ENCODE data around the gene PSTPIP1. TPM values are rescaled to one million over a fixed set of nuclear protein-coding genes. Genes with fewer than 3 reads are reported as not detected.

Gene PSTPIP1
- total and polyA plus RNA-seq, 2 of the 8 experiments (the other 6 are each of a cell fraction or from before 2014, with no cell fraction given) = 1.6 to 1.8 TPM

- no peak overlapping the region for H3K56ac ChIP-seq (replicated peaks; ENCODE audit: insufficient read length, low read depth, low read length)
- H3K14ac ChIP-seq (ENCODE audit: insufficient read length) = no peak overlapping the region
- H4K20me1 ChIP-seq (replicated peaks in 1 of 2; ENCODE audit: control insufficient read depth in 1 of 2, insufficient read depth in 2 of 2, low read length in 2 of 2) = no peaks in the 10 kb centered on the region
- WGBS, 2 experiments (ENCODE audit: extremely low coverage in 1 of 2, insufficient coverage in 1 of 2, insufficient read length in 1 of 2, insufficient replicate concordance in 2 of 2, low coverage in 1 of 2, low lambda C conversion rate in 2 of 2, missing lambda C conversion rate in 1 of 2) = 87% methylated on average over 5 of the region's 5 CpGs; no CpG with 5 or more reads in 1 of the 2 experiments
- no peaks in the 10 kb centered on the region for H3K79me1 ChIP-seq (ENCODE audit: low read depth, low read length)
- no peak overlapping the region for H3K9ac ChIP-seq (replicated peaks in 1 of 4; ENCODE audit: extremely low read depth in 1 of 4, low read depth in 3 of 4, low read length in 3 of 4)
- H3K27ac ChIP-seq (ENCODE audit: low read depth, low read length) = no peak overlapping the region
- no peak overlapping the region for H2BK20ac ChIP-seq (ENCODE audit: low read length)
- H2BK12ac ChIP-seq (ENCODE audit: low read depth, low read length) = no peak overlapping the region
- no peaks in the 10 kb centered on the region for H3K23me2 ChIP-seq (ENCODE audit: low read depth, low read length)
- FAIRE-seq (no peak), DNase-seq (ENCODE audit: low read depth in 1 of 2, low spot score in 2 of 2) (no peak)
- no peaks in the 10 kb centered on the region for H3K9me3 ChIP-seq (ENCODE audit: insufficient read depth in 2 of 2, low read depth in 1 of 2, low read length in 1 of 2)
- no peak overlapping the region for H3K18ac ChIP-seq (ENCODE audit: extremely low read depth, low read length)
- H2BK5ac ChIP-seq (ENCODE audit: low read depth, low read length) = no peak overlapping the region
- no peaks in the 10 kb centered on the region for H3K79me2 ChIP-seq (ENCODE audit: control insufficient read depth in 1 of 2, insufficient read depth in 2 of 2, low read length in 2 of 2)
- no peak overlapping the region for H3K23ac ChIP-seq (ENCODE audit: insufficient read length)
- H2BK120ac ChIP-seq (replicated peaks; ENCODE audit: low read depth, low read length) = no peak overlapping the region
- peaks cover 0 to 1% (median 0%) of the 10 kb centered on the region in 4 experiments; a peak in 1 of 7 replicates for H3K27me3 ChIP-seq (replicated peaks in 1 of 4; ENCODE audit: control insufficient read depth in 3 of 4, extremely low read depth in 1 of 4, insufficient read depth in 3 of 4, low read length in 3 of 4)
- H3K36me3 ChIP-seq (ENCODE audit: control insufficient read depth in 2 of 4, insufficient read depth in 4 of 4, low read length in 3 of 4) = no peaks in the 10 kb centered on the region
- H2AFZ ChIP-seq (ENCODE audit: low read length) = no peak overlapping the region
- H3K4ac ChIP-seq (replicated peaks; ENCODE audit: insufficient read length, low read depth, low read length) = no peak overlapping the region
- H4K91ac ChIP-seq (replicated peaks; ENCODE audit: insufficient read length, low read length) = no peak overlapping the region
- CTCF ChIA-PET (ENCODE audit: partially characterized antibody) = interaction anchor here (0.7 to 4.7 kb wide), 5 partner anchors 9 to 143 kb away, joined by 3 to 35 read pairs (median 4); no protein-coding TSS in a partner anchor
- 0 out of 7 replicates have a peak, but pooled peaks cover 0 to 2% (median 0%) of the 10 kb centered on the region in 4 experiments for H3K4me1 ChIP-seq (replicated peaks in 1 of 4; ENCODE audit: control insufficient read depth in 3 of 4, insufficient read depth in 4 of 4, low read length in 3 of 4)
- no peak overlapping the region for H3K4me3 ChIP-seq (ENCODE audit: extremely low read depth in 1 of 4, insufficient read depth in 2 of 4, low read depth in 3 of 4, low read length in 4 of 4)
- H2AK5ac ChIP-seq (ENCODE audit: low read depth, low read length) = no peak overlapping the region
- no peak overlapping the region for H3K4me2 ChIP-seq (ENCODE audit: insufficient read depth in 1 of 2, low read depth in 2 of 2, low read length in 2 of 2)
- no peak overlapping the region for H4K5ac ChIP-seq (ENCODE audit: insufficient read length, low read depth, low read length)
- POLR2A ChIA-PET (ENCODE audit: partially characterized antibody) = interaction anchor here (0.8 to 1.2 kb wide), 3 partner anchors 9 to 21 kb away, joined by 3 to 4 read pairs (median 3); no protein-coding TSS in a partner anchor
- no peak overlapping the region for H2BK15ac ChIP-seq (ENCODE audit: low read length)
- no peak overlapping the region for H4K8ac ChIP-seq (ENCODE audit: extremely low read depth, insufficient read depth, low read length)
- TF ChIP-seq ZNF274 (IDR thresholded peaks at IDR 0.05; ENCODE audit: borderline replicate concordance, extremely low read depth, low read length) (no peak), SIN3A (conservative IDR thresholded peaks at IDR 0.05 in 1 of 2, IDR thresholded peaks at IDR 0.05 in 1 of 2; ENCODE audit: low read depth in 1 of 2, low read length in 2 of 2) (no peak), POLR2AphosphoS5 (IDR thresholded peaks at IDR 0.05; ENCODE audit: low read depth, low read length) (no peak), SAP30 (IDR thresholded peaks at IDR 0.05; ENCODE audit: insufficient read depth, insufficient replicate concordance, low read length) (no peak), HDAC2 (IDR thresholded peaks at IDR 0.05; ENCODE audit: borderline replicate concordance in 1 of 2, low read depth in 2 of 2, low read length in 2 of 2) (no peak), ATF3 (IDR thresholded peaks at IDR 0.05; ENCODE audit: insufficient read depth, low read depth, low read length) (no peak), EGR1 (IDR thresholded peaks at IDR 0.05; ENCODE audit: borderline replicate concordance, low read depth, low read length) (no peak), EP300 (IDR thresholded peaks at IDR 0.05; ENCODE audit: borderline replicate concordance in 1 of 2, low read depth in 2 of 2, low read length in 2 of 2) (no peak), GTF2F1 (IDR thresholded peaks at IDR 0.05; ENCODE audit: borderline replicate concordance, low read depth, low read length) (no peak), POU5F1 (IDR thresholded peaks at IDR 0.05; ENCODE audit: low read depth, low read length) (no peak)
These were observed 30.8 kb upstream of the PSTPIP1 start for GRCh38 chr15:76964157-76964556.
